ENCODE results near the gene NSDHL. TPM values are rescaled to one million over a fixed set of nuclear protein-coding genes. Genes with fewer than 3 reads are reported as not detected.
A peak's percentile ranks its signal among the peaks of the same experiment; 100 is the strongest.
"Not testable (repeated sequence)": the region's sequence is repeated elsewhere in the genome, so short reads cannot be mapped to it uniquely, and the experiment has no call there.

The NSDHL gene
- total RNA-seq = 10 to 100 TPM; 13.1 to 20.8 (median 16.7) TPM

- H3K9me3 ChIP-seq = no peaks in the 10 kb centered on the region
- TF ChIP-seq POLR2AphosphoS5 (IDR thresholded peaks at IDR 0.05) (peak in 2 of 3 donors; percentile 42 to 58), POLR2A (IDR thresholded peaks at IDR 0.05) (no peak), CTCF (IDR thresholded peaks at IDR 0.05) (no peak)
- peaks cover 0 to 19% of the 10 kb centered on the region in 2 donors for H3K27me3 ChIP-seq
- DNase-seq (ENCODE audit: low spot score in 2 of 2) = peak; percentile 95 to 97
- H3K4me3 ChIP-seq = peak within 1 kb of the TSS; percentile 64 to 67 (median 65)
- intact Hi-C loops (cut with DNase I; ENCODE audit: low total_unique reads) = no loop called here
- peak within 1 kb of the TSS; percentile 71 to 73 for H3K27ac ChIP-seq
- H3K4me1 ChIP-seq = no peaks in the 10 kb centered on the region
- H3K36me3 ChIP-seq = no peaks in the 10 kb centered on the region
These were observed at the start of gene NSDHL, which contains the start of gene CETN2 for GRCh38 chrX:152830312-152831305. NSDHL (plus strand) TSS chrX:152831063; CDS start chrX:152846325, 15,262 bp downstream. CETN2 (minus strand) TSS chrX:152830757; CDS start chrX:152830710, 47 bp downstream.

- H3K27ac ChIP-seq; H3K4me3 ChIP-seq; DNase-seq (ENCODE audit: low spot score in 2 of 2); H3K4me1 ChIP-seq; intact Hi-C loops (cut with DNase I; ENCODE audit: low total_unique reads); H3K27me3 ChIP-seq; H3K9me3 ChIP-seq; H3K36me3 ChIP-seq: not testable (repeated sequence)
These were observed 43.8 kb upstream of the NSDHL start for GRCh38 chrX:152787062-152787461.

GRCh38 chrX:152798945-152799344 lies 31.9 kb upstream of the NSDHL start:
- TF ChIP-seq POLR2A (IDR thresholded peaks at IDR 0.05) (no peak), POLR2AphosphoS5 (IDR thresholded peaks at IDR 0.05) (no peak), CTCF (IDR thresholded peaks at IDR 0.05) (no peak)
- Histone ChIP-seq H3K36me3 (no peaks in the 10 kb centered on the region), H3K4me3 (no peak overlapping the region), H3K9me3 (no peaks in the 10 kb centered on the region), H3K4me1 (no peaks in the 10 kb centered on the region), H3K27ac (no peak overlapping the region), H3K27me3 (peaks cover 0 to 23% of the 10 kb centered on the region in 2 donors)
- intact Hi-C loops (cut with DNase I; ENCODE audit: low total_unique reads) = no loop called here
- DNase-seq (ENCODE audit: low spot score in 2 of 2) = no peak

GRCh38 chrX:152806035-152806434 lies 24.8 kb upstream of the NSDHL start:
- intact Hi-C loops (cut with DNase I; ENCODE audit: low total_unique reads) = no loop called here
- Histone ChIP-seq H3K4me1 (no peaks in the 10 kb centered on the region), H3K36me3 (no peaks in the 10 kb centered on the region), H3K27me3 (peaks cover 0 to 39% of the 10 kb centered on the region in 2 donors), H3K9me3 (no peaks in the 10 kb centered on the region), H3K4me3 (no peak overlapping the region), H3K27ac (no peak overlapping the region)
- no peak for DNase-seq (ENCODE audit: low spot score in 2 of 2)
- TF ChIP-seq POLR2AphosphoS5 (IDR thresholded peaks at IDR 0.05) (no peak), CTCF (IDR thresholded peaks at IDR 0.05) (no peak), POLR2A (IDR thresholded peaks at IDR 0.05) (no peak)

GRCh38 chrX:152810403-152810802 lies 20.5 kb upstream of the NSDHL start:
- no peaks in the 10 kb centered on the region for H3K36me3 ChIP-seq
- no peak for DNase-seq (ENCODE audit: low spot score in 2 of 2)
- peaks cover 0 to 33% of the 10 kb centered on the region in 2 donors for H3K27me3 ChIP-seq
- intact Hi-C loops (cut with DNase I; ENCODE audit: low total_unique reads) = no loop called here
- TF ChIP-seq POLR2AphosphoS5 (IDR thresholded peaks at IDR 0.05) (no peak), POLR2A (IDR thresholded peaks at IDR 0.05) (no peak), CTCF (IDR thresholded peaks at IDR 0.05) (no peak)
- H3K4me1 ChIP-seq = no peaks in the 10 kb centered on the region
- no peak overlapping the region for H3K27ac ChIP-seq
- no peaks in the 10 kb centered on the region for H3K9me3 ChIP-seq
- H3K4me3 ChIP-seq = no peak overlapping the region
